ENCODE data around the gene SAFB. TPM values are rescaled to one million over a fixed set of nuclear protein-coding genes. Genes with fewer than 3 reads are reported as not detected.
"Not testable (repeated sequence)": the region's sequence is repeated elsewhere in the genome, so short reads cannot be mapped to it uniquely, and the experiment has no call there.

The SAFB gene
- total RNA-seq, 1 experiment from 2014 or later, result 19.5 TPM

DNA sequence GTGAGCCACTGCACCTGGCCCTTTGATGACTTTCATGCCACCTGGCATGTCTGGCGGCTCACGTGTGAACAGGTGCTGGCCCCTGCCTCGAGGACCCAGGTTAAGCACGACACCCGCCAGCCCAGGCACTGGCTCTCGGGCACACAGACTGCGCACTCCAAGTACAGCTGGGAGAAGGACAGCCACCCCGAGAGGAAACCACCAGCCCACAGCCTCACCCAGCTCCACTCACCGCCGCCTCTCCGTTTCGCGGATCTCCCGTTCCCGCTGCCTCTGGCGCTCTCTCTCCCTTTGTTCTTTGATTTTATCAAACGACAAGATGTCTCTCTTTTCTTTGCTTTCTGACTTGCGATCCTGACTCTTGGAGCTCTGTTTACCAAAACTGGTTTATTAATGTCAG is 27.8 kb upstream of the SAFB start:
- no peak for DNase-seq (ENCODE audit: low spot score)

DNA sequence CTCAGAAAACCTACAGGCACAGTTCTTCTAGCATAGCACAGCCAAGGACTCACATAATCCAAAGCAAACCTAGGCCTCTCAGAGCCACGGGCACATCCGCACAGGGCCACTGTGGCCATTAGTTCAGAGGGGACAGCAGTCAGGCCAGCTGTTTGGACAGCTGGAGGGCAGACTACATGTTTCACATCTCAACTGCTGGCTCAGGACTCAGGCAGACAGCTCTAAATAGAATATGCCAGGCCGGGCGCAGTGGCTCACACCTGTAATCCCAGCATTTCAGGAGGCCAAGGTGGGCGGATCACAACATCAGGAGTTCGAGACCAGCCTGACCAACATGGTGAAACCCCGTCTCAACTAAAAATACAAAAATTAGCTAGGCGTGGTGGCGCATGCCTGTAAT is 27.1 kb upstream of the SAFB start:
- no peak for DNase-seq (ENCODE audit: low spot score)

GRCh38 chr19:5600797-5601196 is 22.1 kb upstream of the SAFB start:
- DNase-seq (ENCODE audit: low spot score), result no peak

- DNase-seq (ENCODE audit: low spot score), result no peak
These were observed 19.3 kb upstream of the SAFB start for GRCh38 chr19:5603626-5604025.

DNA sequence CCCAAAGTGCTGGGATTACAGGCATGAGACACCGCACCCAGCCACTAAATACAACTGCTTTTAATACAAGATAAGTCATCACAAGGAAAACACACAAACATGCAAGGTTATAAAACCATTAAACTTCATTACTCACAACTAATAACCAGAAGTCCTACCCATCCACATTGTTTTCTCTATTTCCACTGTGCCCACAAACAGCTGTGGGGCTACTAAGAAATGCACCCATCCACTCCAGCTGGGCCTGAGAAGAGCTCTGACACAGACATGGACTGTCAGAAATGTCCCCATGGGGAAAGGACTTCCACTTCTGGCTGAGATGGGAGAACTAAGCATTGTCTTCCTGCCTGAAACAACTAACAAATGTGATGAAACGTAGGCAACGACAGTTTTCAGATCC is 17.5 kb upstream of the SAFB start:
- DNase-seq (ENCODE audit: low spot score), result no peak

GRCh38 chr19:5607318-5608275 is 15.3 kb upstream of the SAFB start:
- DNase-seq (ENCODE audit: low spot score), result no peak

GRCh38 chr19:5608291-5608690 is 14.6 kb upstream of the SAFB start:
- no peak for DNase-seq (ENCODE audit: low spot score)

DNA sequence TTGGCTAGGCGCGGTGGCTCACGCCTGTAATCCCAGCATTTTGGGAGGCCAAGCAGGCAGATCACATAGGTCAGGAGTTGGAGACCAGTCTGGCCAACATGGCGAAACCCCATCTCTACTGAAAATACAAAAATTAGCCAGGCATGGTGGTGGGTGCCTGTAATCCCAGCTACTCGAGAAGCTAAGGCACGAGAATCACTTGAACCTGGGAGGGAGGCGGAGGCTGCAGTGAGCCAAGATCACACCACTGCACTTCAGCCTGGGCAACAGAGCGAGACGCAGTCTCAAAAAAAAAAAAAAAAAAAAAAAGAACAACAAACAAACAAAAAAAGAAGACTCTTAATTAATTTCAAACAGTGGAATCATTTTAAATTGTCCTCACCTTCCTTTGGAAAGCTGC is 14.1 kb upstream of the SAFB start:
- not testable (repeated sequence) for DNase-seq (ENCODE audit: low spot score)

DNA sequence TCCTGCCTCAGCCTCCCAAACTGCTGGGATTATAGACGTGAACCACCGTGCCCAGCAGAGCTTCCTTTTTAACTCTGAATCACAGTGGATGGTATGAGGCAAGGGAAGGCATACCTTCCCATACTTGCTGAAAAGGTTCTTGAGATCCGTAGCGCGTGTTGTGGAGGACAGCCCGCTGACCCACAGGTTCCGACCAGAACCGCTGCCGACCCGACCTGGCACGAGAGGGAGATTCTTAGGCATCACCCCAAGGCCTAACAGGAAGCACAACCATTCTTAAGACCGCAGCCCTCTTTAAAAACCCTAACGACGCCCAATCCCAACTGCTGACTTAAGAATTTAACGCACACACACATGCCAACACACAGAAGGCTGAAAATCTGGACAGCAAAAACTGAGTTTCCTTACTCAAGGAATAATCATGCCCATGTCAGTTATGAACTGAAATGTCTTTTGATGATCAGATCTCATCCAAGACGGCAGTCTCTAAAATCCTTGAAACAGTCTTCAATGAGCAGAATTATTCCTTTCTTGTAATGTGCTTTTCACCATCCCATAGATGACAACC is 12.9 kb upstream of the SAFB start:
- DNase-seq (ENCODE audit: low spot score), result no peak

DNA sequence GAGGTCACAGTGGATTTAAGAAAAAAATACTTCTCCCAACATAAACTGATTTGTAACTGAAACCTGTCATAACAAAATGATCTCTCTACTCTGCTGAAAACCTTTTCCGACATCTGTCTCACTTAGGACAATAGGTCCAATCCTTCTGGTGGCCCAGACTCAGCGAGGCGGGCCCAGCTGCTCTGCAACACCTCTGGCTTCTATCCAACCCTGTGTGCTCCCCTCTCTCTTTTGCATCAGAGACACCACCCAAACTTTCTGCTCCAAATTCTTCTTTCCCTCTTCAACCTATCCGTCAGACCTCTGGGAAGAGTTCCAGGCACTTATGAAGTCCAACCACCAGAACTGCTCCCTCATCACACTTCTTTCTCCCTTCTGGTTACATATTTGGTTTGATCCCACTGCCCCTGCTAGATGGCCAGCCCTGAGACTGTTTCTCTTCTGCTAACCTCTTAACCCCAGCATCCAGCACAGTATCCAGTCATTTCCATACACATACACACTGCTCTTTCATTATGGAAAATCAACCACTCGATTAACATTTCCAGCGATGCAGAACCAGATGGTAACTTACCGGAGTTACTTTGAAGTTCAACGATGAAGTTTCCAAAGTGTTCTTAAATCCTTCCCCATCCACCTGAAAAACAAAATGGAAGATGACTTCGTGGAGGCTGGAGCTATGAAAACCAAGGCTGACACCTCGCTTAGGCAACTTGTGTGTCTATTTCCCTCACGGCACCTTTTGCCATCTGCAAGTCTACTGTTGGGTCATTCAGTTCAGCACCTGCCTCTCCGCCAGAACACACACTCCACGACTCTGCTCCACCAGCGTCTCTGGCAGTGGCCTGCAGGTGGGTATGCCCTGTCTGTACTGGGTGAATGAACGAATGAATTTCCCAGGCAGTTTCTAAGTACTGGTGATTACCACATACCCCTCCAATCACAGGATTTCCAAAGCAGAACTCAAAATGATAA is 9.7 kb upstream of the SAFB start:
- no peak for DNase-seq (ENCODE audit: low spot score)

- DNase-seq (ENCODE audit: low spot score), result no peak
These were observed 7.0 kb upstream of the SAFB start for GRCh38 chr19:5615756-5616327.

GRCh38 chr19:5617080-5617479 is 5.8 kb upstream of the SAFB start:
- no peak for DNase-seq (ENCODE audit: low spot score)

- no peak for DNase-seq (ENCODE audit: low spot score)
These were observed 4.3 kb upstream of the SAFB start for GRCh38 chr19:5618591-5618990.

DNA sequence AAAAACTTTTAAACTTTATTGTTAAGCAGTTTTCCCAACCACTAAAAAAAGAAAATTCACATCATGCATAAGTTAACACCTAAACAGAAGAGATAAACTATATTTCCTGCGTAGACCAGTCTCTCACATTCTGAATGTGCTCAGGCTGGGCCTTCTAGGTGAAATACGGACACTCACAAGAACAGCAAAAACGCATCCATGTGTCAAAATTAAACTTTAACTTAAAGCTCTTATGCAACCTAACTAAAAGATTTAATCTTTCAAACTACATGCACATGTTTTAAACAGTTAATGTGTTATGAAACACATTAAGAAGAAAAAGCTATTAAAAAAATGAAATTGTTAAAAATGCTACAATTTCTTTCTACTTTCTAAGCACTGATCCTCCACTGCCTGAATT is 2.9 kb upstream of the SAFB start:
- no peak for DNase-seq (ENCODE audit: low spot score)

DNA sequence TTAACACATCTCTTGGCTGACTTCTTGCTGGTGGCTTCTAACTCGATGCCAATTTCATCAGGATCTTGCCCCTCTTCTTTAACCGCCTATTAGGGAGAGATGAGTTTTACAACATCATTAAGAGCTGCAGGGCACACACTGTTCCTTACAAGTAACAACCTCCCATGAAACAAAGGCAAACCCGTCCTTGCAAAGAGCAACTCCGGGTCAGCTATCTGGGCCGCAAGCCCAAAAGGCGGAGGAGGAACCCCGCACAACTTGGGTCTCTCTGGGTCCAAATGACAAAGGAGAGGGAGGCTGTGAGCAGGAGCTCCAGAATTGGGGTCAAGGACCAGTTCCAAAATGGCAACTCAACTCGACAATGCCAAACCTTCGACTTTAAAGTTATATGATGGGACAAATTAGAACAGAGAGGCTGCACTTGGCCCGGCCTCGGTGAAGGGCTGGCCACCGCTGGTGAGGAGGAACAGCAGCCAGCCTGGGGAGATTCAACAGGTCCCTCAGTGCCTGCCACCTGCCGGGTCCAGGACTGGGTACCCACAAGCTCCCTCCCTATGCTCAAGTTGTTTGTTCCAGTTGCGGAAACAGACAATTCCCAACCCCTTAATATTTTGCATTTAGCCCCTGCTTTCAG is 1.5 kb upstream of the SAFB start:
- DNase-seq (ENCODE audit: low spot score), result no peak

DNA sequence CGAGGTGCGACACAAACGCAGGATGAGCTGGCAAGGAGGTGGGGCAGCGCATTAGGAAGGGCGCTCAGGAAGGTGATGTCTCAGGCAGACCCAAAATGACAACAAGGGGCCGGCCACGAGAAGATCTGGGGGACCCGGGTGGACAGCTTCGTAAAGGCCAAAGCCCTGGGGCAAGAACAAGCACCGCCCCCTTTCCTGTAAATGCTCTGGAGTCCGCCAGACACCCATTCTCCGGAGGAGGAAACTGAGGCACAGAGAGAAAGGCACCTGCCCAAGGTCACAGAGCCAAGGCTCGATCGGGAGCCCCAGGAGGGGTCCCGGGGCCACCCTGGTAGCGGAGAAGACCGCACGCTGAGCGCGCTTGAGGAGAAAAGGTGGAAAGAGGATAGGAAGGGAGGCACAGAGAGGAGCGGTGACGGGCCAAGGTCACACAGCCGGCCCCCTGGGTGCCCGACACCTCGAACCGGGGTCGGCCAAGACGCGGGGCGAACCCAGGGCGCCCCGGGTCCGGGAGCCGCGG is 878 bp upstream of the SAFB start:
- no peak for DNase-seq (ENCODE audit: low spot score)

- DNase-seq (ENCODE audit: low spot score), result no peak
These were observed 624 bp downstream of the SAFB start for GRCh38 chr19:5623397-5624017.

GRCh38 chr19:5624018-5624663 is 1.3 kb downstream of the SAFB start:
- DNase-seq (ENCODE audit: low spot score), result peak; percentile 32

DNA sequence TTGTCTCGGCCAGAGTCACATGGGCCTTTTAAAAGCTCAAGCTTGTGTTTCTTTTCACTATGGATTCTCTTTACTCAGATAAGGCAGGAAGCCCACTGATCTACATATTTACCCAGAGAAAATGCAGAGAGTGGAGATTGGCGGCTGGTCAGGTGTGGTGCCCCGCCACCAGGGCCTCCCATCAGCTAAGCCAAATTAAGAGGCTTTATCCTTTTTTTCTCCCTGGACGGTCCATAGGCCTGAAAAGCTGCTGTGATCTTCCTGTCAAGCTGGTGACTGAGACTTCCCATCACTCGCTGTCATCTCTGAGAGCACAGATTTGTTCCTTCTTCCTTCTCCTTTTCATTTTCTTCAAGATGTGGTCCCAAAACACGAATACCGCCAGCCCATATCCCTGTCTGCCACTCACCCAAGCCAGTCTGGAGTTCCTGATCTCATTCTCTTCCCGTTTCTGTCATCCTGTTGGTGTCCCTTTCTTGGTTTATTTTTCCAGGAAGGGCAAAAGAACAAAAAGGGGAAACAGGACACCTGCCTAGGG is 1.9 kb downstream of the SAFB start:
- DNase-seq (ENCODE audit: low spot score), result no peak

DNA sequence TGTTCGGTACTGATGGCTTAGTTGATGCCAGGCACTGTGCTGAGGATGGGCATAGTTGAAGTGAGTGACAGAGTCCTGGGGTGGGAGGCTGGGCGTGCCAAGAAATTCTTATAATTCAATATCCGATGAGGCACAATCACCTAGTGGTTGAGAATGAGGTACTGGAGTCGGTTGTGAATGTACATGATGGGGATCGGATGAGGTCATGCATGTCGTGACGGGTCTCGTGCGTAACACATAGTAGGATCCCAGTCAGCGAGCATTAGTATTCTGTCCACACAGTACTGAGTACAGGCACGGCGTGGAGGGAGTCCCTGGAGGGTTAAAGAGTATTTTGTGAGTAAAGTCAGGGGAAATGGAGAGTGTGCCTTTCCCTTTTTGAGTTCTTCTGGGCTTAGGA is 2.8 kb downstream of the SAFB start:
- DNase-seq (ENCODE audit: low spot score), result no peak

Measured in H4 (cell line).